ENCODE measurements around the gene CDKAL1. TPM values are rescaled to one million over a fixed set of nuclear protein-coding genes. Genes with fewer than 3 reads are reported as not detected.
"Not testable (repeated sequence)": the region's sequence is repeated elsewhere in the genome, so short reads cannot be mapped to it uniquely, and the experiment has no call there.

The CDKAL1 gene
- total and polyA plus RNA-seq, 8 donors = 3.4 to 36.7 (median 10.4) TPM

- H3K36me3 ChIP-seq = no peaks in the 10 kb centered on the region
- intact Hi-C loops (cut with DNase I; ENCODE audit: low total_unique reads) = no loop called here
- no peaks in the 10 kb centered on the region for H3K9me3 ChIP-seq
- no peak for DNase-seq
- no peak overlapping the region for H3K27ac ChIP-seq
- TF ChIP-seq CTCF (IDR thresholded peaks at IDR 0.05) = no peak
- no peak for TF ChIP-seq EP300 (IDR thresholded peaks at IDR 0.05)
- no peak overlapping the region for H3K4me3 ChIP-seq
- H3K27me3 ChIP-seq = peaks cover 0 to 8% (median 0%) of the 10 kb centered on the region in 3 donors
- no peaks in the 10 kb centered on the region for H3K4me1 ChIP-seq
- 79 to 94% (median 84%) methylated on average over 2 of the region's 2 CpGs for WGBS, 5 donors
Measured at GRCh38 chr6:20511852-20512251, 22.4 kb upstream of the CDKAL1 start.

- not testable (repeated sequence) for H3K27ac ChIP-seq, H3K27me3 ChIP-seq, DNase-seq, H3K9me3 ChIP-seq, H3K36me3 ChIP-seq, H3K4me3 ChIP-seq
- WGBS, 5 donors = 80 to 89% (median 83%) methylated on average over 3 of the region's 3 CpGs
- intact Hi-C loops (cut with DNase I; ENCODE audit: low total_unique reads) = loop anchor here (5.0 to 10.0 kb wide), 2 partner anchors 128 to 430 kb away; no protein-coding TSS in a partner anchor
- peaks cover 4 to 10% (median 10%) of the 10 kb centered on the region in 4 donors for H3K4me1 ChIP-seq
Measured at GRCh38 chr6:20525208-20525607, 9.0 kb upstream of the CDKAL1 start.

GRCh38 chr6:20529086-20529448, 5.2 kb upstream of the CDKAL1 start:
- H3K4me3 ChIP-seq = peak overlapping the region in 1 of 4 donors; percentile 22
- not testable (repeated sequence) for H3K27me3 ChIP-seq, H3K36me3 ChIP-seq, H3K27ac ChIP-seq, H3K9me3 ChIP-seq
- WGBS, 5 donors = 21 to 39% (median 31%) methylated on average over 5 of the region's 5 CpGs
- intact Hi-C loops (cut with DNase I; ENCODE audit: low total_unique reads) = loop anchor here (5.0 to 10.0 kb wide), 2 partner anchors 132 to 434 kb away; no protein-coding TSS in a partner anchor
- DNase-seq = peak in 1 of 2 donors; percentile 63
- TF ChIP-seq CTCF (IDR thresholded peaks at IDR 0.05) = peak in 5 of 7 experiments; percentile 35 to 69 (median 54)
- H3K4me1 ChIP-seq = peaks cover 4 to 17% (median 10%) of the 10 kb centered on the region in 4 donors

DNA sequence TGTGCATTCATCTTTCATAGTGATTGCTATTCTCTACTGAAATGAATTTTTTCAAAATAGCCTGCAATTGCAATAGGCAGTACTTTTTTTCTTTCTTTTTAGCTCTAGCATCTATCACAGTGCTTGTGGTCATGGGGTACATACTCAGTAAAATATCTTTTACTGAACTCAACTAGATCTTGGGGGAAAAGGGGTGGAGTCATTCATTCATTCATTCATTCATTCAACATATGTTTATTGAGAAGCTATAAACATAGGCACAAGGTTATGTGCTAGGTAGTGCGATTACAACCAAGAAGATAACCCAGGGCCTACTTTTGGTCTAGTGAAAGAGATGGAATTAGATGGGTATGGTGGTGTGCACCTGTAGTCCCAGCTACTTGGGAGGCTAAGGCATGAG, 1.4 kb upstream of the CDKAL1 start:
- intact Hi-C loops (cut with DNase I; ENCODE audit: low total_unique reads) = no loop called here
- Histone ChIP-seq H3K36me3 (peaks cover 0 to 11% (median 9%) of the 10 kb centered on the region in 4 donors), H3K9me3 (no peaks in the 10 kb centered on the region), H3K4me1 (peaks cover 11 to 39% (median 30%) of the 10 kb centered on the region in 4 donors), H3K4me3 (no peak overlapping the region), H3K27ac (no peak overlapping the region), H3K27me3 (no peaks in the 10 kb centered on the region)
- 91 to 100% (median 100%) methylated on average over 1 of the region's 1 CpG for WGBS, 5 donors
- TF ChIP-seq POLR2AphosphoS5 (IDR thresholded peaks at IDR 0.05) (no peak), EP300 (IDR thresholded peaks at IDR 0.05) (no peak), CTCF (IDR thresholded peaks at IDR 0.05) (no peak)
- no peak for DNase-seq

- H3K4me1 ChIP-seq = peaks cover 8 to 39% (median 25%) of the 10 kb centered on the region in 4 donors
- H3K4me3 ChIP-seq = peak overlapping the region; percentile 72 to 87 (median 84)
- H3K36me3 ChIP-seq = peaks cover 0 to 16% (median 10%) of the 10 kb centered on the region in 4 donors
- no peaks in the 10 kb centered on the region for H3K9me3 ChIP-seq
- intact Hi-C loops (cut with DNase I; ENCODE audit: low total_unique reads) = no loop called here
- TF ChIP-seq EP300 (IDR thresholded peaks at IDR 0.05) (no peak), POLR2AphosphoS5 (IDR thresholded peaks at IDR 0.05) (no peak), POLR2A (IDR thresholded peaks at IDR 0.05) (no peak), CTCF (IDR thresholded peaks at IDR 0.05) (no peak)
- H3K27ac ChIP-seq = peak overlapping the region in 4 of 5 donors; percentile 87 to 93 (median 92)
- H3K27me3 ChIP-seq = no peaks in the 10 kb centered on the region
- 41 to 49% (median 45%) methylated on average over 6 of the region's 6 CpGs for WGBS, 5 donors
- no peak for DNase-seq
Measured at GRCh38 chr6:20533746-20534294, 437 bp upstream of the CDKAL1 start.
